Measurements from ENCODE around the gene ZMYND10. TPM values are rescaled to one million over a fixed set of nuclear protein-coding genes. Genes with fewer than 3 reads are reported as not detected.
A peak's percentile ranks its signal among the peaks of the same experiment; 100 is the strongest.

ZMYND10 gene
- polyA plus RNA-seq, 4 donors, result 0.43 to 2.5 (median 1.2) TPM

DNA sequence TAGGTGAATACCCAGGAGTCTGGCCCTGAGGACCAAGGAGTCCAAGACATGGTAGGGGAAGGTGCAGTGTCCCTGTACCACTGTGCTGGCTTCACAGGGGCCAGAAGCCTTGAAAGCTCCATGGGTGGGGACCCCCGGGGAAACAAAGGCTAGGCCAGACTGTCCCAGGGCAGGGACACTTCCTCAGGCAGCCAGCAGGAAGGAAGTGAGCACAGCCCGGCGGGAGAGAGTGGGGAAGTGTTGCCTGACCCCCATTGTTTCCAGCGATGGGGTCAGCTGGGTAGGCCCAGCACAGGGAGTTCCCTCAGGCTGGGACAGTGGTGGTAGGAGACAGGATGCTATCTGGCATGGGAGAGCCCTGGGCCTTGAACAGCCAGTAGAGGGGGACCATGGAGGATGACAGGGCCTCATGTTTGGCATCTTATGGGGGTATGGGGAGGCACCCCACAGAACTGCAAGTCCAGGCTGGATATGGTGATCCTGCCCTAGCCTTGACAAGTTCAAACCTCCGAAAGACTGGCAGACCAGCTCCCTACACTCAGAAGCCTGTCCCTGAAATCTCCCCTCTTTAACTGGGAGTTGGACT is 21.8 kb downstream of the ZMYND10 start:
- no peak for DNase-seq
- Histone ChIP-seq H3K27me3 (ENCODE audit: control insufficient read depth in 3 of 3, insufficient read depth in 3 of 3, low read length in 3 of 3) (no peaks in the 10 kb centered on the region), H3K36me3 (ENCODE audit: control insufficient read depth in 3 of 3, insufficient read depth in 2 of 3, low read depth in 1 of 3, low read length in 3 of 3) (peaks cover 0 to 45% (median 3%) of the 10 kb centered on the region in 3 donors), H3K27ac (ENCODE audit: low read depth in 1 of 3, low read length in 2 of 3) (peak overlapping the region in 2 of 3 donors; percentile 55 to 96), H3K4me3 (ENCODE audit: low read depth in 1 of 3, low read length in 3 of 3) (no peak overlapping the region), H3K9me3 (ENCODE audit: control insufficient read depth in 2 of 2, insufficient read depth in 1 of 2, low read depth in 1 of 2, low read length in 1 of 2) (no peaks in the 10 kb centered on the region), H3K4me1 (ENCODE audit: control insufficient read depth in 3 of 3, insufficient read depth in 2 of 3, low read depth in 1 of 3, low read length in 2 of 3) (peaks cover 2 to 62% (median 9%) of the 10 kb centered on the region in 3 donors)
- no peak for FAIRE-seq
- WGBS, 3 donors, result 54 to 71% (median 58%) methylated on average over 5 of the region's 5 CpGs

DNA sequence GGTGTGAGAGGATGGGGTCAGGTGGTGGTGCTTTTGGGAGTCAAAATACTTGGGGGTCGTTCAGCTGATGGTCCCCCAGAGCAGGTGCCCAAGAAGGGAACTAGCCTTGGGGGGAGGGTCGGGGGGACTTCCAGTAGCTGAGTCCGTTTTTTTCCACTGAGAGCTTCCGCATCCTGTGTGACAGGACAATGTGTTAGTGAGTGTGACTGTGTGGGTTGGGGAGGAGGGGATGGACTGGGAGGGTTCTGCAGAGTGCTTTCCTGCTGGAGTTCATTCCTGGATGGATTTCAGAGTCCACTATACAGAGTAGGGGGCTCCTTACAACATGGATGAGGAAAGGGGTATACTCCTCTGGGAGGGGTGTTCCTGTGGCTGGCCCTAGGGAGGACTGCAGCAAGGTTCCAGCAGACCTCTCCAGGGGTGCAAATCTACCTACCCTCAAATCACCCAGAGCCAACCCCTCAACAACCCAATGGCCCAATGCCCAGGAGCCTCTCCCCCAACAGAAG is 22.4 kb downstream of the ZMYND10 start:
- WGBS, 3 donors, result 31 to 43% (median 36%) methylated on average over 4 of the region's 4 CpGs

DNA sequence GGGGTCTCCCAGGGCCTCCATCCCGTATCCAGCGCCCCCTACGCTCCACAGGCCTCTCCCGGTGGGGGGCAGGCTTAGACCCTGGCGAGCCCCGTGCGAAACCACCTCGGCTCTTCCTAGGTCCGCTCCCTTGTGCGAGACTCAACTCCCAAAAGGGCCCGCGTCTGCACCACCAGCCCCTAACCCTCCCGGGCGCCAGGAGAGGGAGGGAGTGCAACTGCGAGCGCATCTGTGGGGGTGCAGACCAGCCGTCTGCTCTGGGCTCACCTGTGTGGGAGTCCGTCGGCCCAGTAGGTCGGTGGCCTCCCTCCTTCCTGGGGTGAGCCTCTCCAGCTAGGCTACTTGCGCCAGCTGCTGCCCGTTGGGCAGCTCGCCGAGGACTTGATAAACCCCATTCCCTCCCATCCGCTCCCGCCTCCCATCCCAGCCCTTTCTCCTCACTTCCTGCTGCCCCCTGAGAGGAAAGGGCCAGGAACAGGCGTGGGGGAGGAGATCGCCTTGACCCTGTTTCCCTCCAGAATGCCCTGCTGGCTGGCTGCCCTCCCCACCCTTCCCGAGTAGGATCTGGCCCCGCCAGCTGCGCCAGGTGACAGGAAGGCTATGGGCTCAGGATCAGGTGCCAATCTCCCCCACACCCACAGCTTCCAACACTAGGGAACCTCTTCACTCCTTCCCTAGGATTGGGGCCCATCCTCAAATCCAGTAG is 23.0 kb downstream of the ZMYND10 start, which contains the start of gene HYAL2:
Gene HYAL2 (minus strand): TSS at position 360 of the 706 bp plus-strand sequence. CDS start 2,256 bp downstream, outside the sequence.
- WGBS, 3 donors, result 16 to 42% (median 37%) methylated on average over 25 to 31 of the region's 31 CpGs
- Histone ChIP-seq H3K36me3 (ENCODE audit: control insufficient read depth in 3 of 3, insufficient read depth in 2 of 3, low read depth in 1 of 3, low read length in 3 of 3) (peaks cover 0 to 54% (median 3%) of the 10 kb centered on the region in 3 donors), H3K4me3 (ENCODE audit: low read depth in 1 of 3, low read length in 3 of 3) (peak within 1 kb of the TSS; percentile 61 to 72 (median 69)), H3K9me3 (ENCODE audit: control insufficient read depth in 2 of 2, insufficient read depth in 1 of 2, low read depth in 1 of 2, low read length in 1 of 2) (no peaks in the 10 kb centered on the region), H3K4me1 (ENCODE audit: control insufficient read depth in 3 of 3, insufficient read depth in 2 of 3, low read depth in 1 of 3, low read length in 2 of 3) (peaks cover 2 to 67% (median 9%) of the 10 kb centered on the region in 3 donors), H3K27me3 (ENCODE audit: control insufficient read depth in 3 of 3, insufficient read depth in 3 of 3, low read length in 3 of 3) (no peaks in the 10 kb centered on the region), H3K27ac (ENCODE audit: low read depth in 1 of 3, low read length in 2 of 3) (peak within 1 kb of the TSS; percentile 77 to 96 (median 94))
- DNase-seq, result peak; percentile 37 to 42
- no peak for FAIRE-seq

More for the DNA sequence above, 22.4 kb downstream of the ZMYND10 start:
- FAIRE-seq (no peak), DNase-seq (no peak)
- Histone ChIP-seq H3K36me3 (ENCODE audit: control insufficient read depth in 3 of 3, insufficient read depth in 2 of 3, low read depth in 1 of 3, low read length in 3 of 3) (peaks cover 0 to 48% (median 3%) of the 10 kb centered on the region in 3 donors), H3K9me3 (ENCODE audit: control insufficient read depth in 2 of 2, insufficient read depth in 1 of 2, low read depth in 1 of 2, low read length in 1 of 2) (no peaks in the 10 kb centered on the region), H3K27ac (ENCODE audit: low read depth in 1 of 3, low read length in 2 of 3) (peak overlapping the region; percentile 77 to 96 (median 94)), H3K4me1 (ENCODE audit: control insufficient read depth in 3 of 3, insufficient read depth in 2 of 3, low read depth in 1 of 3, low read length in 2 of 3) (peaks cover 2 to 62% (median 9%) of the 10 kb centered on the region in 3 donors), H3K4me3 (ENCODE audit: low read depth in 1 of 3, low read length in 3 of 3) (no peak overlapping the region), H3K27me3 (ENCODE audit: control insufficient read depth in 3 of 3, insufficient read depth in 3 of 3, low read length in 3 of 3) (no peaks in the 10 kb centered on the region)

DNA sequence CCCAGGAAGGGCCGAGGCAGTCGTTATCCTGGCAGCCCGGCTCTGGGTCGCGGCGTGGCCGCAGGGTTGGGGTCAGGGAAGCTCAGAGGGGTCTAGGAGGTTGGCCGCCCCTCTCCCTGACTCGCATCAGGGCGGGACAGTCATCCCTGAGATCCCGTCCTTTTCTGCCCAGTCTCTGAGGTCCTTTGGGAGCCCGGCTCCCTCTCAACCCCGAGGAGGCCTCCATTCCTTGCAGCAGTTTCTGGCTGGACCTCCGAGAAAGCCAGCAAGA is 23.5 kb downstream of the ZMYND10 start:
- H3K36me3 ChIP-seq (ENCODE audit: control insufficient read depth in 3 of 3, insufficient read depth in 2 of 3, low read depth in 1 of 3, low read length in 3 of 3), result peaks cover 0 to 58% (median 3%) of the 10 kb centered on the region in 3 donors
- no peaks in the 10 kb centered on the region for H3K9me3 ChIP-seq (ENCODE audit: control insufficient read depth in 2 of 2, insufficient read depth in 1 of 2, low read depth in 1 of 2, low read length in 1 of 2)
- no peak for FAIRE-seq
- WGBS, 3 donors, result 8 to 24% (median 23%) methylated on average over 12 to 14 of the region's 14 CpGs
- H3K4me3 ChIP-seq (ENCODE audit: low read depth in 1 of 3, low read length in 3 of 3), result peak overlapping the region in 2 of 3 donors; percentile 61 to 72
- peak overlapping the region; percentile 77 to 96 (median 94) for H3K27ac ChIP-seq (ENCODE audit: low read depth in 1 of 3, low read length in 2 of 3)
- no peak for DNase-seq
- H3K27me3 ChIP-seq (ENCODE audit: control insufficient read depth in 3 of 3, insufficient read depth in 3 of 3, low read length in 3 of 3), result no peaks in the 10 kb centered on the region
- H3K4me1 ChIP-seq (ENCODE audit: control insufficient read depth in 3 of 3, insufficient read depth in 2 of 3, low read depth in 1 of 3, low read length in 2 of 3), result peaks cover 2 to 67% (median 5%) of the 10 kb centered on the region in 3 donors

DNA sequence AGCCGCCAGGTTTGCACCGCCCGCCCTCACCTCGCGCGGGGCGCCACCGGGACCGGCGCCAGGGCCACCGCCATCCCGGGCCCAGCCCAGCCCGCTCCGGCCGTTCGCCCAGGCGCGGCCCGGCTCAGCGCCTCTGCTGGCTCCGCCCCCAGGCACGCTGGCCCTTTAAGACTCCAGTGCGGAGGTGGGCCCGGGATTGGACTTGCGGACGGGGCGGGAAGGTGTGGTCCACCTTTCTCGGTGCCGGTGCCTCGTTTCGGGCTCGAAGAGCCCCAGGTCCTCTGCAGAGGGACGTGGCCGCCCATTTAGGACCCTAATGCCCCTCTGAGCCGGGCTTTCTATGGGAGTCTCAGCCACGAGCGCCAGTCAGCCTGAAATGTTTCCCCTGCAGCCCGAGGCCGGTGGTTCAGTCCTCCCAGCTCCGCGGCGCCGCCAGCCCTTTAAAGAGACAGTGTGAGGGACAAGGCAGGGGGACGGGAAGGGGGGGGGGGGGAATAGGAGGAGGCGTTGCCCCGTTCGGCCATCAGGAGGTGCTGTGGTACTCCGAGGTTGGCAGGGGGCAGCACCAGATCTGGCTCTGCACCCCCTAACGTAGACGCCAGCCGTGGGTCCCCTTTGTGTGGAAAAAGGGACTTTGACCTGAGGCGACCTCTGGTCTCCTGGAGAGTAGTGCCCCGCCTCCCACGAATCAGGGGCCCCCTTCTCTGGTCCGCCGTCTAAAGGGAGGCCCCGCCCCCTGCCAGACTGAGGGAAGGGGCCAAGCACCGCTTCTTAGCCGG is 24.0 kb downstream of the ZMYND10 start:
- Histone ChIP-seq H3K4me3 (ENCODE audit: low read depth in 1 of 3, low read length in 3 of 3) (peak overlapping the region; percentile 61 to 72 (median 69)), H3K9me3 (ENCODE audit: control insufficient read depth in 2 of 2, insufficient read depth in 1 of 2, low read depth in 1 of 2, low read length in 1 of 2) (no peaks in the 10 kb centered on the region), H3K27ac (ENCODE audit: low read depth in 1 of 3, low read length in 2 of 3) (peak overlapping the region; percentile 77 to 96 (median 94)), H3K27me3 (ENCODE audit: control insufficient read depth in 3 of 3, insufficient read depth in 3 of 3, low read length in 3 of 3) (no peaks in the 10 kb centered on the region), H3K4me1 (ENCODE audit: control insufficient read depth in 3 of 3, insufficient read depth in 2 of 3, low read depth in 1 of 3, low read length in 2 of 3) (peaks cover 2 to 67% (median 3%) of the 10 kb centered on the region in 3 donors), H3K36me3 (ENCODE audit: control insufficient read depth in 3 of 3, insufficient read depth in 2 of 3, low read depth in 1 of 3, low read length in 3 of 3) (peaks cover 0 to 58% (median 3%) of the 10 kb centered on the region in 3 donors)
- DNase-seq, result peak; percentile 91 to 97
- no peak for FAIRE-seq
- 0% methylated on average over 42 to 59 of the region's 59 CpGs for WGBS, 3 donors

DNA sequence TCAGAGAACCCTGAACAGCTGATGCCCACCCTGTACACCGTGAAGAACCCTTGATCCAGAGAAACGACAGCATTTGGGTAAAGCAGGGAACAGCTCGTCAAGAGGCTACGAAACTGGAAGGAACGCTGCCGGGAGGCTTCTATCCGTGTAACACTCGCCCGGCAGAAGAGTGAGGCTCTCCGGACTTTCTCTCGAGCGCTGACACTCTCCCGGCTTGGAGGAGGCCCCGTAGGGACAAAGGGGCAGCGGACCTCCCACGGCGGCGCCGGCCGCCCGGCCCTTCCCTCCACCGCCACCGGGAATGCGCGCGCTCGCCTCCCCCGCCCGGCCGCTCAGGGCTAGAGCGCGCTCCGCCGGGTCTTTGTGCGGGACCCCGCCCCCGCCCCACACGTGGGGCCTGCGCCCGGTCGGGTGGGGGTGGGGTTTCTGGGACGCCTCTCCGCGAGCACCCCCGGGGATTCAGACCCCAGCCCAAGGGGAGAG is 24.6 kb downstream of the ZMYND10 start:
- no peaks in the 10 kb centered on the region for H3K9me3 ChIP-seq (ENCODE audit: control insufficient read depth in 2 of 2, insufficient read depth in 1 of 2, low read depth in 1 of 2, low read length in 1 of 2)
- WGBS, 3 donors, result 0% methylated on average over 29 to 45 of the region's 45 CpGs
- H3K4me3 ChIP-seq (ENCODE audit: low read depth in 1 of 3, low read length in 3 of 3), result peak overlapping the region; percentile 61 to 72 (median 69)
- H3K4me1 ChIP-seq (ENCODE audit: control insufficient read depth in 3 of 3, insufficient read depth in 2 of 3, low read depth in 1 of 3, low read length in 2 of 3), result peaks cover 3 to 71% (median 5%) of the 10 kb centered on the region in 3 donors
- H3K27ac ChIP-seq (ENCODE audit: low read depth in 1 of 3, low read length in 2 of 3), result peak overlapping the region; percentile 35 to 96 (median 94)
- peak; percentile 79 to 95 for DNase-seq
- no peak for FAIRE-seq
- H3K27me3 ChIP-seq (ENCODE audit: control insufficient read depth in 3 of 3, insufficient read depth in 3 of 3, low read length in 3 of 3), result no peaks in the 10 kb centered on the region
- H3K36me3 ChIP-seq (ENCODE audit: control insufficient read depth in 3 of 3, insufficient read depth in 2 of 3, low read depth in 1 of 3, low read length in 3 of 3), result peaks cover 0 to 57% (median 3%) of the 10 kb centered on the region in 3 donors

DNA sequence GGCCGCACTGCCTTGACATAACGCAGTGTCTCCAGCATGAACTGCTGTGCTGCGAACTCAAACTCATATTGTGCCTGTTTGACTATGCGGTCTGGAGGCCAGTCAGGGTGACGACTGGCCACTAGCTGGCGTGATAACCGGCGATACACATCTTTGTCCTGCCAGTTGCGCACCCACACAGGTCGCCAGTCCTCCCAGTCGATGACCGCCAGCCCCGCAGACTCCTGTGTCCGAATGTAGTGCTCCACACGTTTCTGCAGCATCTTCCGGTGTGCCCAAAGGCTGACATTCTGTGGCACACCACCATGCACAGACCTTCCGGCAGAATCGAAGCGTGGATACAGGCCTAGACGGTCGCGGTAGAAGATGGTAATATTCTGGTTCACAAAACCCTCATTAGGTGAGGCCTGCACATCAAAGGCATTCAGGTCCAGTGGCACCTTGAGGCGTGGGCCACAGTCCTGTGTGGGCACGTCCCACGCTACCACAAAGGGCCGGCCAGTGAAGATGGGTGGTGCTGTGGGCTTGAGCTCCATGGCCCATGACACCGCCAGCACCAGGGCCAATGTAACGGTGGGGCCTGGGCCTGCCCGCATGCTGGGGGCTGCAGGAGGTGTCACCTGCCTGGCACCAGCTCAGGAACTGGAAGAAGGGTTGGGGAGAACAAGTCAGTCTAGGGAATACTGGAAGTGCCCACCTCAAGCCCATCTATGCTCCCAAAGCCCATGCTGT is 25.5 kb downstream of the ZMYND10 start:
- no peak for FAIRE-seq
- WGBS, 3 donors, result 77 to 85% (median 81%) methylated on average over 29 of the region's 29 CpGs
- Histone ChIP-seq H3K9me3 (ENCODE audit: control insufficient read depth in 2 of 2, insufficient read depth in 1 of 2, low read depth in 1 of 2, low read length in 1 of 2) (no peaks in the 10 kb centered on the region), H3K36me3 (ENCODE audit: control insufficient read depth in 3 of 3, insufficient read depth in 2 of 3, low read depth in 1 of 3, low read length in 3 of 3) (peaks cover 0 to 55% (median 3%) of the 10 kb centered on the region in 3 donors), H3K27ac (ENCODE audit: low read depth in 1 of 3, low read length in 2 of 3) (peak overlapping the region; percentile 35 to 96 (median 94)), H3K4me3 (ENCODE audit: low read depth in 1 of 3, low read length in 3 of 3) (peak overlapping the region; percentile 61 to 72 (median 69)), H3K4me1 (ENCODE audit: control insufficient read depth in 3 of 3, insufficient read depth in 2 of 3, low read depth in 1 of 3, low read length in 2 of 3) (peaks cover 3 to 71% (median 5%) of the 10 kb centered on the region in 3 donors), H3K27me3 (ENCODE audit: control insufficient read depth in 3 of 3, insufficient read depth in 3 of 3, low read length in 3 of 3) (no peaks in the 10 kb centered on the region)
- DNase-seq, result no peak

Data from small intestine (tissue), 7 donors.